ENCODE data around the gene PECR.

PECR gene

DNA sequence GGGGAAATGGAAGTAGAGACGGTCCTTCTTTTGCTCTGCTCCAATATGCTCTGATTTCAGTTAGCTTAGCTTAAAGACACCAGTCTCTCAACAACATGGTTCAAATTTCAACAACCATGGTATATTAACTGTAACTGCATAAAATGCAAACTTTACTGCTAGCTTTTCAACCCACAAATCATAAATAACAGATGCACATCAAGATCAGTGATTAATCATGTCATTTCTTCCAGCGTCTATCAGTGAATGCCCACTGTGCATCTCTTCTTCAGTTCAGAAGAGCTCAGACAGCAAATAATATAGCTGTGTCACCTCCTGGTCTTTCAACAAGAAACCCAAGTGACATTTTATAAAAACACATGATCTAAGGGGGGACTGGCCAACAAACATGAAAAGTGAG, 12.6 kb downstream of the PECR start:
- H3K27ac ChIP-seq, result no peak overlapping the region
- no peak for TF ChIP-seq CTCF (conservative IDR thresholded peaks at IDR 0.05)

DNA sequence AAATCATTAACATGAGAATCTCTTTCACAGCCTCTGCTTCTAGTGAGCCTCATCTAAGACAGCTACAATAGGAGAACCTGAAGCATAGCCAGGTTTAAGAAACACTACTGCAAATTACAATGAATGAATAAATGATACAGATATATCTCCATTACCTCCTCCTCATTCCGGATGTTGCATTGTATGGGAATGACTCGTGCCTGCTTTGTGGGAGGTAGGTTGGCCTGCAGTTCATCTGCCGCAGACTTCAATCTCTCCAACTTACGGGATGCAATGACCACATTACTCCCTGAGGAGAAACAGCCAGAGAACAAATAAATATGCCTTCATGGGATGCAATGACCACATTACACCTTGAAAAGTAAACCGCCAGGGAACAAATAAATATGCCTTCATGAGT, 15.4 kb downstream of the PECR start:
- no peak for TF ChIP-seq CTCF (conservative IDR thresholded peaks at IDR 0.05)
- no peak overlapping the region for H3K27ac ChIP-seq

GRCh38 chr2:216064665-216065064, 16.9 kb downstream of the PECR start:
- no peak for TF ChIP-seq CTCF (conservative IDR thresholded peaks at IDR 0.05)

GRCh38 chr2:216064014-216064630, 17.5 kb downstream of the PECR start:
- no peak overlapping the region for H3K27ac ChIP-seq
- TF ChIP-seq CTCF (conservative IDR thresholded peaks at IDR 0.05), result peak; percentile 48

More at GRCh38 chr2:216064665-216065064, 16.9 kb downstream of the PECR start:
- no peak overlapping the region for H3K27ac ChIP-seq

DNA sequence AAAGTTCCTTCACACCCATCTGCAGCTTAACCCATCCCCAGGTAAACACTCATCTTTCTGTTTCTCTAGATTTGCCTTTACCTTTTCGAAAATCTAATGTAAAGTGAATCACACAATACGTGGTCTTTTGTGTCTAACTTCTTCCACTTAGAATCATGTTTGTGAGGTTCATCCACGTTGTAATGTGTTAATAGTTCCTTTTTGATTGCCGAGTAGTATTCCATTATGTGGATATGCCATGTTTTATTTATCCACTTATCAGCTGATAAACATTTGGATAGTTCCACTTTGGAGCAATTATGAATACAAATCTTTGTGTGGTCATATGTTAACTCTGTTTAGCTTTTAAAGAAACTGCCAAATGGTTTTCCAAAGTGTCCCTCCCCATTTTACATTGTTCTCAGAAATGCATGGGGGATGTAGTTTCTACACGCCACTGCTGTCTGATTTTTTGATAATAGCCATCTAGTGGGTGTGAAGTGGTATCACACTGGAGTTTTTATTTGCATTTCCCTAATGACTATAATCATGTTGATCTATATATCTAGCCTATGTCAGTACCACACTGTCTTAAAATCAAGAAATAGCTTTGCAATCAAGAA, 22.3 kb downstream of the PECR start:
- no peak overlapping the region for H3K27ac ChIP-seq
- 0 out of 2 replicates have a peak, but pooled peaks have one; percentile 10 for TF ChIP-seq CTCF (conservative IDR thresholded peaks at IDR 0.05)

DNA sequence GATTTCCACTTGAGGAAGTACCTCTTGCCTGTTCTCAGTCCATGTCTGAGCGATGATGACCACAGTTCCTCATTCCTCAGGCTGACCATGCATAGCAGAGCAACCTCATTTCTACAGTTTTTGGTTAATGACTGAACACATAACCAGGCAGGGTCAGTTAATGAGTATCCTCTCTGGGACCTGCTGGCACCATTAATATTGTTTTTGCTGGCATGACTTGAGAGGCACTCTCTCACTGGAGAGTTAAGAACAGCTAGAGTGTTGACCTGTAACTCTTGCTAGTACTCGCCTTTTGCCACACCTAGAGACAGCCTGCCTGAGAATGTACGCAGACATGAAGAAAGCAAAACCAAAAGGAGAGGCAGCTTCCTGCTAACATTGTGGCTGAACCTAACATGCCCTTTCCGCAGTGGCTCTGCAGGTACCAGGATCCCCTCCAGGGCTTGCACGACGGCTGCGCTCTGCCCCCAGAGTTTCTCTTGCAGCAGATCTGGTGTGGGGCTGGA, 23.9 kb downstream of the PECR start:
- no peak overlapping the region for H3K27ac ChIP-seq
- no peak for TF ChIP-seq CTCF (conservative IDR thresholded peaks at IDR 0.05)

GRCh38 chr2:216056739-216057138, 24.9 kb downstream of the PECR start:
- no peak overlapping the region for H3K27ac ChIP-seq
- TF ChIP-seq CTCF (conservative IDR thresholded peaks at IDR 0.05), result no peak

Measured in VCaP (cell line).